ENCODE measurements around the gene JARID2. TPM values are rescaled to one million over a fixed set of nuclear protein-coding genes. Genes with fewer than 3 reads are reported as not detected.

The JARID2 gene
- total and polyA plus RNA-seq, 9 of the 15 experiments (the other 6 are each of a cell fraction or from before 2014, with no cell fraction given) = 5.0 to 29.0 (median 15.6) TPM

DNA sequence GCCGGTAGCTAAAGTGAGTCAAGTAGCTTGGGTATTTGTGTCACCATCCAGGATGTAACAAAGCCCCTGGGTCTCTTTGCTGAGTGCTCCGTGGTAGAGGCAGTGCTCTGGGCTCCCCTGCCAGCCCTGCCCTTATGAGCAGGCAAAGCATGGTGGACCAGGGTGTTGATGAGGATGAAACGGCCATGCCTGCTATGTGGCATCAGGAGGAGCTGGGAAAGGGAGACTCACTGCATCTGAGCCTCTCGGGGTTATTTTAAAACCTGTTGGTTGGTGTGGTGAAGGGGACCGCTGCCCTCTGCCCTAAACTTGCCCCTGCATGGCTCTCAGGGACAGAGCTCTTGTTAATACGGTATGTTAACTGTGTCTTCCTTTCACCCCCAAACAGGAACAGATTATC is 273.8 kb downstream of the JARID2 start:
- H3K4me1 ChIP-seq (replicated peaks in 1 of 2; ENCODE audit: control insufficient read depth in 2 of 2, insufficient read depth in 2 of 2, low read length in 2 of 2) = peaks cover 0 to 8% of the 10 kb centered on the region in 2 experiments; a peak in 1 of 5 replicates
- FAIRE-seq (no peak), DNase-seq (ENCODE audit: extremely low read depth in 1 of 4, low spot score in 3 of 4) (no peak), ATAC-seq (no peak)
- in situ Hi-C loops (cut with MboI) = no loop called here
- no peak overlapping the region for H3K9ac ChIP-seq (ENCODE audit: insufficient read depth in 1 of 2, low read depth in 2 of 2, low read length in 2 of 2)
- H3K4me3 ChIP-seq = no peak overlapping the region
- H3K79me2 ChIP-seq (ENCODE audit: control insufficient read depth, insufficient read depth, low read length) = no peaks in the 10 kb centered on the region
- WGBS (ENCODE audit: insufficient coverage, low coverage, missing lambda C conversion rate) = 66% methylated on average over 5 of the region's 6 CpGs
- BruUV-seq (replicated peaks) = no TSS peak
- H3K4me2 ChIP-seq (ENCODE audit: insufficient read depth, low read length) = no peak overlapping the region
- no peaks in the 10 kb centered on the region for H3K9me1 ChIP-seq (ENCODE audit: control insufficient read depth, insufficient read depth, low read length)
- H3K9me3 ChIP-seq (replicated peaks; ENCODE audit: control insufficient read depth, insufficient read depth, low read depth, low read length) = no peaks in the 10 kb centered on the region
- ChIA-PET CTCF (ENCODE audit: low intra/inter-chr PET ratio) (interaction anchor here (0.7 kb wide), 1 partner anchor 8 kb away, joined by 3 read pairs; no protein-coding TSS in a partner anchor), POLR2A (interaction anchor here (0.7 kb wide), 1 partner anchor 217 kb away, joined by 3 read pairs; no protein-coding TSS in a partner anchor)
- no peaks in the 10 kb centered on the region for H4K20me1 ChIP-seq (replicated peaks; ENCODE audit: control insufficient read depth, insufficient read depth, low read length)
- H3K36me3 ChIP-seq (ENCODE audit: control insufficient read depth, insufficient read depth, low read length) = peaks cover 93% of the 10 kb centered on the region; the same call in 2 of the 3 replicates
- H2AFZ ChIP-seq (ENCODE audit: low read depth, low read length) = no peak overlapping the region
- intact Hi-C loops (cut with micrococcal nuclease) = no loop called here
- H3K27ac ChIP-seq (ENCODE audit: extremely low read depth, low read depth, low read length) = no peak overlapping the region
- no peaks in the 10 kb centered on the region for H3K27me3 ChIP-seq (ENCODE audit: control insufficient read depth in 2 of 2, insufficient read depth in 2 of 2, low read length in 2 of 2)
- TF ChIP-seq SMAD1 (IDR thresholded peaks at IDR 0.05; ENCODE audit: low read depth, low read length, partially characterized antibody) = no peak
- no peak for TF ChIP-seq MCM3 (IDR thresholded peaks at IDR 0.05)
- no peak for TF ChIP-seq ZBTB17 (CRISPR knock-in tag; IDR thresholded peaks at IDR 0.05)
- TF ChIP-seq ZNF41 (CRISPR knock-in tag; conservative IDR thresholded peaks at IDR 0.05) = no peak
- no peak for TF ChIP-seq NRF1 (conservative IDR thresholded peaks at IDR 0.05 in 1 of 2, IDR thresholded peaks at IDR 0.05 in 1 of 2)
- no peak for TF ChIP-seq RBBP5 (IDR thresholded peaks at IDR 0.05; ENCODE audit: borderline replicate concordance, insufficient read depth, low read length, poor library complexity, severe bottlenecking)
- TF ChIP-seq, protein P1, sequence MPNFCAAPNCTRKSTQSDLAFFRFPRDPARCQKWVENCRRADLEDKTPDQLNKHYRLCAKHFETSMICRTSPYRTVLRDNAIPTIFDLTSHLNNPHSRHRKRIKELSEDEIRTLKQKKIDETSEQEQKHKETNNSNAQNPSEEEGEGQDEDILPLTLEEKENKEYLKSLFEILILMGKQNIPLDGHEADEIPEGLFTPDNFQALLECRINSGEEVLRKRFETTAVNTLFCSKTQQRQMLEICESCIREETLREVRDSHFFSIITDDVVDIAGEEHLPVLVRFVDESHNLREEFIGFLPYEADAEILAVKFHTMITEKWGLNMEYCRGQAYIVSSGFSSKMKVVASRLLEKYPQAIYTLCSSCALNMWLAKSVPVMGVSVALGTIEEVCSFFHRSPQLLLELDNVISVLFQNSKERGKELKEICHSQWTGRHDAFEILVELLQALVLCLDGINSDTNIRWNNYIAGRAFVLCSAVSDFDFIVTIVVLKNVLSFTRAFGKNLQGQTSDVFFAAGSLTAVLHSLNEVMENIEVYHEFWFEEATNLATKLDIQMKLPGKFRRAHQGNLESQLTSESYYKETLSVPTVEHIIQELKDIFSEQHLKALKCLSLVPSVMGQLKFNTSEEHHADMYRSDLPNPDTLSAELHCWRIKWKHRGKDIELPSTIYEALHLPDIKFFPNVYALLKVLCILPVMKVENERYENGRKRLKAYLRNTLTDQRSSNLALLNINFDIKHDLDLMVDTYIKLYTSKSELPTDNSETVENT (CRISPR knock-in tag; IDR thresholded peaks at IDR 0.05) = no peak
- TF ChIP-seq LEF1 (IDR thresholded peaks at IDR 0.05) = no peak
- no peak for TF ChIP-seq DNMT1 (IDR thresholded peaks at IDR 0.05)
- no peak for TF ChIP-seq STAT5A (IDR thresholded peaks at IDR 0.05; ENCODE audit: borderline replicate concordance, low read length)
- no peak for TF ChIP-seq TAL1 (IDR thresholded peaks at IDR 0.05)
- no peak for TF ChIP-seq CBFB (CRISPR knock-in tag; IDR thresholded peaks at IDR 0.05)
- no peak for TF ChIP-seq ARID2 (IDR thresholded peaks at IDR 0.05)
- no peak for TF ChIP-seq KLF16 (IDR thresholded peaks at IDR 0.05)

All from K562 (cell line).